HG02588 (cell line): ENCODE results near the gene OR9A2.
"Not testable (repeated sequence)": the region's sequence is repeated elsewhere in the genome, so short reads cannot be mapped to it uniquely, and the experiment has no call there.

Experiments used
- ATAC-seq: cut with Tn5 transposase; IDR thresholded peaks from one replicate; pipeline ENCODE4 v1.9.1; 2021; ENCODE audit warnings: mild to moderate bottlenecking, moderate library complexity; ENCODE audit not compliant: unreplicated experiment

OR9A2 gene

DNA sequence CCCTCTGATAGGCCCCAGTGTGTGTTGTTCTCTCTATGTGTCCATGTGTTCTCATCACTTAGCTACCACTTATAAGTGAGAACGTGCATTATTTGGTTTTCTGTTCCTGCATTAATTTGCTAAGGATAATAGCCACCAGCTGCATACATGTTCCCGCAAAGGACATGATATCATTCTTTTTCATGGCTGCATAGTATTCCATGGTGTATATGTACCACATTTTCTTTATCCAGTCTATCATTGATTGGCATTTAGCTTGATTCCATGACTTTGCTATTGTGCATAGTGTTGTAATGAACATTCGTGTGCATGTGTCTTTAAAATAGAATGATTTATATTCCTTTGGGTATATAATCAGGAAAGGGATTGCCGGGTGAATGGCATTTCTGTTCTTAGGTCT lies 48.5 kb downstream of the OR9A2 start:
- ATAC-seq: not testable (repeated sequence)
